SIG-M5 (cell line): ENCODE results near the gene MTM1.

Experiments used
- DNase-seq: peaks from one replicate; lab custom pipeline; 2025; lab: John Stamatoyannopoulos, UW

Gene MTM1

DNA sequence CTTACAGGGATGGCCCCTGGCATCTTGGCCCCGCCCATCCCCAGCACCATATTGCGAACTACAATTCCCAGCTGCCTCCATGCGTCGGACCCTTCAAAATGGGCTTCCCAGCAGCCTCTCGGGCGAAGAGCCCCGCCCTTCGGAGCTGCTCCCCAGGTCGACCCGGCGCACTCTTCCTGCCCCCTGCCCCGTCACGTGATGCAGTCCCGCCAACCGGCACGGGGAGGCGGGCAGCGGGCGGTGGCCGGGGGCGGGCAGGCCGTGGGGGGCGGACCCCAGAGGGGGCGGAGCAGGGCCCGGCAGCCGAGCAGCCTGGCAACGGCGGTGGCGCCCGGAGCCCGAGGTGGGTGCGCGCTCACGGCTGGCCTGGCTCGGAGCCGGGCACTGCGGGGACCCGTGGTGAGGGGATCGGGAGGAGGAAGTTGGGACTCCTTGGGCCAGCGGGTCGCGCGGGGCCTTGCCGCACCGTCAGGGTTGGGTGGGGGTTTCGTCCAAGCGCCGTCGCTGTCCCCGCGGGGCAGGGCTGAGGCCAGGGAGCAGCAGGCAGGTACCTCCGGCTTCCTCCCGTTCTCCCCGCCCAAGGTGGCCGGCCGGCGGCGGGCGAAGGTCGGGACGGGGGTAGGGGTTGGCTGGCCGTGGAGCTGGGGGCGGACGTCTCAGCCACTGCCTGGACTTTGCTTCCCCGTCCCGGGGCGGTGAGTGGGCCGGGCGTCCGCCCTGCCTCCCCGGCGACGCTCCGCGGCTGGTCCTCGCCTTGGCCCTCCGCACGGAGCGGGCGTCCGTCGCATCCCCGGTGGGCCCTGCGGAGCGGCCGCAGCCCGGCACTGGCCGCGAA is at the start of gene MTM1:
Gene MTM1 (plus strand): TSS at position 302 of the 835 bp plus-strand sequence. CDS start 23,994 bp downstream, outside the sequence.
- DNase-seq = peak; percentile 28

DNA sequence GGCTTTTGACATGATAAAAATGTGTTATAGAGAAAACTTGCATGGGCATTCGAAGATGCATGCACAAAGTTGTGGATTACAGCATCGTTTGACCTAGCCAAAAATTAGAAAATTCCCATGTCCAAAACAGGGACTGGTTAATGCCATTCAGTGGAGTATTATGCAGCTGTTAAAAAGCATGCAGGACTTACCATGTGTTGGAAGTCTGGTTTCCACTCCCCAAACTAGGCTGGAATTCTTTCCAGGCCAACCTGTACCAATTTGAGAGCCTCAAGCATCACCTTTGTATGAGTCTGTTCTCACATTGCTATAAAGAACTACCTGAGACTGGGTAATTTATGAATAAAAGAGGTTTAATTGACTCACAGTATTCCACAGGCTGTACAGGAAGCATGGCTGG is 45.9 kb upstream of the MTM1 start:
- no peak for DNase-seq

DNA sequence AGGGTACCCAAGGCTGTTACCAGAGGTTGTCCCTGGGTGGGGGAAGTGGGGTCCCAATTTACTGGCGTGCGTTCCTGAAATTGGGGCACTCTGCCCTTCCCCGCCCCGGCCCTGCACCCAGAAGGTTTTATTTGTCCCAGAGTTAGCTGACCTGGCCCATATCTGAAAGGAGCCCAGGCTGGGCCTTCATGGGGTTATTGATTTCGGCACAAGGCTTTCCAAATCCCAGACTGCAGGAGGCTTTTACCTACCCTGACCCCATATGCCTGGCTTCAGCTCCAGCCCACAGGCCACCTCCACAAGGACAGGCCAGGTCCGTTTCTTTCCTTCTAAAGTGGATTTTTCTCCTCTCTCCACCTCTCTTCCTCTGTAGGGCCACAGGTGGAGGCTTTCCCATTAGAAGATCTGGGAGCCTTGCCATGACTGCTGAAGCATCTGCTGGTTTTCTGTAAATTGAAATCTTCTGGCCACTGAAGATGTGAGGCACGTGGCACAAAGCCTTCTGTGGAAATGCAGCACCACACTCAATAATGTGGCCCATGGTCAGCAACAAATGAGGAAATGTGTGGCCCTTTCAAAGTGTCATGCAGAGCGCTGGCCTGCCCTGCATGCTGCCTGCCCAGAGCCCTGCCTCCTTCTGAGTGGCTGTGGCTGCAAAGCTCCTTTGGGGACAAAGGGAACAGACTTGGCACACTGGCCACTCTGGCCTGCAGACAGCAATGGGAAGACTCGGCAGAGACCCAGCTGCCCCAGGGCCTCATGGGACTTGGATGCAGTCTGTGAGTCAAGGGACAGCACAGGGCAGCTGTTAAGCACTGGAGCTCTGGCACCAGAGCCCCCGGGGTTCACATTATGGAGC is 43.1 kb upstream of the MTM1 start:
- DNase-seq = no peak

DNA sequence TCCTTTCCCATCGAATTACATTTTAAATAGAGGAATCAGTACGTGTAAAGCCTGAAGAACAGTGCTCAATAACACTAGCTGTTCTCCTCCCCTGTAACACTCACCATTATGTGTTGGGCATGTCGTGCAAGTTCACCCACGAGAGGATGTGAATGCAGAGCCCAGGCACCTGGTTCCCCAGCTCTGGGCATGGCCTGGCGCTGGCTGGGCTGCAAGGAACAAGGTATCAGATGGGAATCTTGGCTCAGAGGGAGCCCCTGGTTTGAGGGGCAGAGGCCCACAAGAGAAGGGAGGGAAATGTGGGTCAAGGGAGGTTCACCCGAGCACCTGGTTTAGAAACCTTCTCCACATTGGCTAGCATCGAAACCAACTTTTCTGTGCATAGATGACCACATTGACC is 41.7 kb upstream of the MTM1 start:
- no peak for DNase-seq

DNA sequence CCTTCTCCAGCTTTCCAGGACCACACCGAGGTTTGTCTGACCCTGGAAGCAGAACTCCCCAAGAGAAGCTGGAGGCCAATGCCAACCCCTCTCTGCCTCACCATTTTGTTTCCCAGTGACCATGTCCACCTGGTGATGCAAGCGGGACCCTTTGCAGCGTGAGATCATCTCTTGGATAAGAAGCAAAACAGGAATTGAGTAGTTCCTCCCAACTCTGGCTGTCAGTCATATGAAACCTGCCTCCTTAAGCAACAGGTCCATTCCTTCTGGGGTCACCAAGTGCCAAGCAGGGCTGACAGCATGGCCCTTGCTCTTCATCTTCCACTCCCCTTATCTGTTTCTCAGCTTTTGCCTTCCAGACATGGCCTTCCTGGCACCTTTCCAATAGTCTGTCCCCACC is 41.3 kb upstream of the MTM1 start:
- DNase-seq = no peak

DNA sequence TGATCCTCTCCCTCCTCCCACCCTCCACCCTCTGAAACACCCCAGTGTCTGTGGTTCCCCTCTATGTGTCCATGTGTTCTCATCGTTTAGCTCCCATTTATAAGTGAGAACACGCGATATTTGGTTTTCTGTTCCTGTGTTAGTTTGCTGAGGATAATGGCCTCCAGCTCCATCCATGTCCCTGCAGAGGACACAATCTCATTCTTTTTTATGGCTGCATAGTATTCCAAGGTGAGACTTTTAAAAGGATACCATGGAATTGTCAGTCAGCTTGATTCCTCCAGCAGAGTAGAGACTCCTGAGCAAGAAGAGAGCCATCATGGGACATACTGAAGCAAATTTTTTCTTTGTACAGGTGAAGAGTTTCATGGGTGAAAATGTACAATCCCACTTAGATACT is 38.8 kb upstream of the MTM1 start:
- no peak for DNase-seq

DNA sequence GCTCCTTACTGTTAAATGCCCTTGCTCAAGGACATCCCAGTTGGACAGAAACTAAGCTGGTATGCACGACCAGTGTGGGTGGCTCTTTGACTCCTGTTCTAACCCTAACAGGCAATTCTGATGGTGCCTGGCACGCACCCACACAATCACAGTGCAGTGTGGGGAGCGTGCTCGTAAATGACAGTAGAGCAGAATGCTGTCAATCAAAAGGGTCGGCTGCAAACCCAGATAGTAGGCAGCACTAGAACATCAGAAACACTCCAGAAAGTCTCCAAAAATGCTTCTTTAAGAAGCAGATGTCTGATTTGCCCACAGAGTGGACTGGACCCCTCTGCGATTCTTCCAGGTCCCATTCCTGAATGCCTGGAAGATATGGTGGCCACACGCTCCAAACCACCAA is 37.6 kb upstream of the MTM1 start:
- DNase-seq = no peak

DNA sequence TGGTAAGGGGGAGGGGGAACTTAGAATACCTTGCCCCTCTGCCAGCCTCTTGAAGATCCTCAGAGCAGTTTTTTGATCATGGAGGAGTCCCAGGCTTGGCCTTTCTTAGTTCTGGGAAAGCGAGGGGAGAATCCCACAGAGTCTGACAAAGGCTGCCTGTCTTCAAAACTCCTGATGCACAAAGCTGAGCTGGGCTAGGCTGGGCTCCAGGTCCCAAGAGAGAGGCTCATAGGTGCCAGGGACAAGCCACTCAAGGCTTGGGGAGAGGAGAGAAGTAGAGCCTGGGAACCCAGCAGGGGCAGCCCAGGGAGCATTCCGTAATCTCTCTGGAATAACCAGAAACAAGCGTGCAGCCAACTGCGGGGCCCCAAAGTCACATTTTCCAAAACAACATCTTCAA is 37.0 kb upstream of the MTM1 start:
- DNase-seq = no peak

DNA sequence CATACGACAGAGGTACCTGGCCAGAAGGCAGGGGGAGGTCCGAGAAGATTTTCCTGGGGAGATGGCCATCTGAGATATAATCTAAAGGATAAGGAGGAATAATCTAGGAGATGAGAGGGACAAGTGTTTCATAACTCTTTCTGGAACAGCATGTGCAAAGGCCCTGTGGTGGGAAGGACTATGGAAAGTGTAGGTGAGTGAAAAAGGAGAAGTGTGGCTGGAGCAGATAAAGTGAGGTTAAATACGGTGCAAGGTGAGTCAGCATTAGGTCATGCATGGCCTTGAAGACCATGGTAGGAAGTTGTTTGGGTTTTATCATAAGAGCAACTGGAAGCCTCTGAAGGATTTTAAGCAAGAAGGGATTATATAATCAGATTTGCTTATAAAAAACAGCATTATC is 34.6 kb upstream of the MTM1 start:
- DNase-seq = no peak

DNA sequence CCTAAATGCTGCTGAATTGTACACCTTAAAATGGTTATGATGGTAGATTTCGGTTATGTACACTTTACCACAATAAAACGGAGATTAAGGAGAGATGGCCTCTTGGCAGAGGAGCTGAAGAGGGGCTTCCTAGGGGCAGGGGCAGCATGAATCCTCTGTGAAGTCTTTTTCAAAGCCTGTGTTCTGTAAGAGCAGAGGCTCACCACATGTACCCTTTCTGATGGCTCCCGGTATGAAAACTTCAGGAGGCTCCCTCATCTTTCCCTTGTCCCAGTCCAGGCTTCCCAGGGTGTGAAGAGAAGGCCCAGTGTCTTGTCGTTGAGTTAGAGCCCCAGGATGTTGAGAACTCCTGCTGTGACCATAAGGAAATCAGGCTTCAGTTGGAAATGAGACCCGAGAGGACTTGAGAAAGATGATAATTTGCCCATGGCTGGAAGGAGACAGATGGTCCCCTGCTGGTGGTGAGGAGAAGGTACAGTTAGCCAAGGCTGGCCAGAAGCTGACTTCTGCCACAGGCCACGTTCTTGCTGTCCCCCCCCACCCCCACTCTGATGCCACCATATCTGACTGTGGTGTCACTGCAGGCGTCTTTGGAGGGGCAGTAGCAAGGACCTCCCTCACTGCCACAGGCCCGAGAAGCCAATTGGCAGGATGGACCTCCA is 31.8 kb upstream of the MTM1 start:
- DNase-seq = no peak

DNA sequence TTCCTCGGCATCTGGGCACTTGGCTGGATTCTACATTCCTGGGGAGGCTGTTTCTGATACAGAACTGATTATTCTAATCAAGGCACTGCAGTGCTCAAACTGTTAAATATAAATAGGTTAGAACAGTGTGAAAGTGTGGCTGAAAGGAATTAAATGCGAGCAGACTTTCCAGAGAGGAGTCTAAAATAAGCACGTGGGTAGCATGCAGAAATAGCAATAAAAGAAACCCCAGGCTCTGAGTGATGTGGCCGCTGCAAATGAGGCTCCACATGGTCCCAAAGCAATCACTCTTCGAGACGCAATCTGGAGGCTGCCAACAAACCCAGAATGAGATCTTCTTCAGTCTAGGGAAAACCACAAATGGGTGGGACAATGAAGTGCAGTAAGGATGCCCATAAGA is 30.6 kb upstream of the MTM1 start:
- no peak for DNase-seq

DNA sequence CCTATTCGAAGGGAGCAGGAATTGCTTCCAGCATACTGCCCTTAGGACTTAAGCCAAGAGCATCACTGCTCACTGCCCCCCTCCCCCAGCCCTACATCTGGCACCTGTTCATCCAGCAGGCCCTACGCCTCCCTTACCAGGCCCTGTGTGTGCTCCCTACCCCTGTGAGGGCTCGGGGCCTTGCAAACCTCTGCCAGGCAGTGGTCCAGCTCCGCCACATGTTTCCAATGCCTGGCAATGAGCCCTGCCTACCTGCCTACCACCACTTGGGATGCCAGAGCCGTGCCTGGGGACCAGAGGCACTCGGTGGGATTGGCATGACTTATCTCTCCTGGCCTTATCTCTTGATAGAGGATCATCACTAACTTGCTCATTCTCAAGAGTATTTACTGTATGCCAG is 27.5 kb upstream of the MTM1 start:
- DNase-seq = no peak

DNA sequence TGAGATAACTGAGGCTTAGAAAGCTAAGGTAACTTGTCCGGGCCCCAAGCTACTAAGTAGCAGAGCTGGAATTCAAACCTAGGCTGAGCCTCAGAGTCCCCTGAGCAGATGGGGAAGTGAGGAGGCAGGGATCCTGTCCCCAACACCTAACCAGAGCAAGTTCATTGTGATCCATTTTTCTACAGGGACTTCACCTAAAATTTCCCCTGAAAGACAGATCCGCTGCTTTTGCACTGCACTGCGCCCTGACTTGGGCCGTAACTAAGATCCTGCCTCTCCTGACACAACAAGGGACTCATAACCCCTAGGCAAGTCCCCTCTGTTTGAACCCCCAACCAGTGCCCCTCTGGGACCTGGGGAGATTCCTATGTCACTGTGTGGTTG is 25.6 kb upstream of the MTM1 start:
- no peak for DNase-seq

DNA sequence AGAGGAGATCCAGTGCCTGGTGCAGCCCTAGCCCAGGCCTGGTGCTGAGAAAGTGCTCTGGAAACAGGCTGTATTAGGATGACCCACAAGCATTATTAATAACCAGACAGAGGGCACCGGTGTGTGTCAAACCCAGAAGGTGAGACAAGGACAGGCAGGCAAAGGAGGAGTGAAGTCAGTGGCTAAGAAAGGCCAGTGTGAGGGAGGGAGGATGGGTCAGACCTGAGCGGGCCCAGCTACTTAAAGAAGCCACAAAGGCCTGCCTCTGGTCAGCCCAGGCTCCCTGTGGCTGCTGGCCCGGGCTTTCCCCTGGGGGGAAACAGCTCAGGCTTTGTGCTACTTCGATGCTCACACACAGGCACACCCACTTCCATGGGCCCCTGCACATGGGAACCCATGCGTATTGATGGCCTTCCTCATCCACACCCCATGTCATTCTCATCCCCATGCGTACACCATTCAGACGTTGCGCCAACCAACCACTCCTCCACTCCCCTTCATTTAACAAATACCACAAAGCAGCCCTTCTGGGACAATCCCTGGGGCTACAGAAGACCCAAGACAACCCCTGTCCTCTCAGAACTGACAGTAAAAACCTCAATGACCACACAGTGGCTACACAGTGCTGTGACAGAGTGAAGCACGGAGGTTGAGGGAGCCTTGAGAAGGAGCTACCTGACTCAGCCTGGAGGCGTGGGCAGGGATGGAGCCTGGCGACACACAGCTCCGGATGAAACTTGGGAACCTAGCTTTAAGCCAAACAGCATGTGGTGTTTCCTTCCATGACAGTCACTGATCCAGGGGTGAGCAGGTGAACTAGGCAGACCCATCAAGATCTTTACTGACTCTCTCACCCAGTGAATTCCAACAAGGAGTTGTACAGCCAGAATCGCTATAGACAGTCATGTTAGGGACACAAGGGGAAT is 24.9 kb upstream of the MTM1 start:
- no peak for DNase-seq

DNA sequence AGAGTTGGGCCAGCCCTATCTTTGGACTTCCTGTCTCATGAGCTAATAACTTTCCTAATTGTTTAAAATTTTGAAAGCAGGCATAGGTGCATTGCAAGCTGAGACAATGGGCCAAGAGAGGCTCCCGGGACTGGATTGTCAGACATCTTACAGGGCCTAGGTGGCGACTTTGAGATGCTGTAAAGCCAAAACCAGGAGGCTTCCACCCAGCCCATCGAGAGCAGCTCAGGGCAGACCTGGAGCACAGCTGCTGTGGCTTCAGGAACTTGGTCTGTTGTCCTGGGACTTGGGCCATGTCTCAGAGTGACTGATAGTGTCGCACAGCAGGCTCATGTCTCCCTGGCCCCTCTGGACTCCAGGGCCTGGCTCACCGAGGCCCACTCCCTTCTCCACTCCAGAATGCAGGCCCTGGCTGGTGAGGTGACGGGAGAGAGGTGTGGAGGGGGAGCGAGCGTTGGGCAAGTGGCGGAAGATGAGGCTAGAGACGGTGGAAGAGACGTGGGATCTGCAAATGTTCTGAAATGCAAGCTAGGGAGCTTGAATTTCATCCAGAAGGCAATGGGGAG is 24.1 kb upstream of the MTM1 start:
- DNase-seq = no peak

DNA sequence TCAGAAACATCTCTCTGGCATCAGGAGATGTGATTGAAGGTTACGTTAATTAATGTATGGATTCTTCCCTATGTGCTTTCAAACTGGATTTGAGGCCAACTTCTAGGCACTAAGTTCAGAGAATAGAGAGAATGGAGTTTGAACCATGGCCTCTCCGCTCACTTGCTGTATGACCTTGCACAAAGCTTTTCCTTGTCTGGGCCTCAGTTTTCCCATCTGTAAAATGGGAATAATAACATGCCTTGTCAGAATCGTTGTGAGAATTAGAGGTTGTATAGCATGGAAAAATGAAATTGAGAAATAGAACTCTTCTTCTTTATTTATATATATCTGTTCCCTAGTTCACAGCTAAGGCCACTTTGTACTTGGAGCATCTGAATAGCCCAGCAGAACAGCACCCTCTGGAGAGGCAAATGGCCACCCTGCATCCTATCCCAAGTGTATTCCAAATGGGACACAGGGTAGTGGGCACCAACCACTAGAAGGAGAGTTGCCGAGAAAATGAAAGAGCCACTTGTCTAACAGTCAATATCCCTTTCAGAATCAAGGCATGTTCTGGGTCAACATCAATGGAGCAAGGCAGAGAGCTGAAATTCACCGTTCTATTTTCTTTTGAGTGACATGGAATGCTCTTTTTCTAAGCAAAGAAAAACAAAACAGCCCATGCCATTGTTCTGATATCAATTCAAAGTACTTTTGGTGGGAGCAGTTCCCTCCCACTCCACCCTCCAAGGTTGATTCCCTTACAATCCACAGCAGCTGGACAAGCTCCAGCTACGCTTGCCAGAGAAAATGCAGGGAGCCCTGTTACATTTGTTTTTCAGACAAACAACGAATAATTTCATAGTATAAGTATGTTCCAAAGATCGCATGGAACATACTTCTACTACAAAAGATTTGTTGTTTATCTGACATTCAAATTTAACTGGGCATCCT is 23.3 kb upstream of the MTM1 start:
- no peak for DNase-seq

DNA sequence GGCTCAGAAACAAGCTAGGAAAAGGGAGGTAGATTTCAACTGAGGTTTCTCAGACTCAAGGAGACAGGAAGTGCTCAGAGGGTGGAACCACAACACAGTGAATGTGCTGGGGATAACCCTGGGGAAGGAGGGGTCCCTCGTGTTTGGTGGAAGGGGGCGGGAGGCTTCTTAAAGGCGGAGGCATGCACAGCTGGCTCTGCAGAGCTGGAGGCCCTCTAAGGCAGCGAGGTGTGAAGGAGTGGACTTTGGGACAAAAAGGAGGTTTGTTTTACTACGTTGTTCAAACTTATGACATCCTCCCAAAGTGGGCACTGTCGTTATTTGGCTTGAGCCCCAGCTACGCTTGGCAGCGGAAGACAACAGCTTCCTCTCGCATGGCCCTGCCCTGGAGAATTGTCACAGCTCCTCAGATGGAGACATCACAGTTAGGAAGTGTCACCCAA is 21.7 kb upstream of the MTM1 start:
- no peak for DNase-seq

DNA sequence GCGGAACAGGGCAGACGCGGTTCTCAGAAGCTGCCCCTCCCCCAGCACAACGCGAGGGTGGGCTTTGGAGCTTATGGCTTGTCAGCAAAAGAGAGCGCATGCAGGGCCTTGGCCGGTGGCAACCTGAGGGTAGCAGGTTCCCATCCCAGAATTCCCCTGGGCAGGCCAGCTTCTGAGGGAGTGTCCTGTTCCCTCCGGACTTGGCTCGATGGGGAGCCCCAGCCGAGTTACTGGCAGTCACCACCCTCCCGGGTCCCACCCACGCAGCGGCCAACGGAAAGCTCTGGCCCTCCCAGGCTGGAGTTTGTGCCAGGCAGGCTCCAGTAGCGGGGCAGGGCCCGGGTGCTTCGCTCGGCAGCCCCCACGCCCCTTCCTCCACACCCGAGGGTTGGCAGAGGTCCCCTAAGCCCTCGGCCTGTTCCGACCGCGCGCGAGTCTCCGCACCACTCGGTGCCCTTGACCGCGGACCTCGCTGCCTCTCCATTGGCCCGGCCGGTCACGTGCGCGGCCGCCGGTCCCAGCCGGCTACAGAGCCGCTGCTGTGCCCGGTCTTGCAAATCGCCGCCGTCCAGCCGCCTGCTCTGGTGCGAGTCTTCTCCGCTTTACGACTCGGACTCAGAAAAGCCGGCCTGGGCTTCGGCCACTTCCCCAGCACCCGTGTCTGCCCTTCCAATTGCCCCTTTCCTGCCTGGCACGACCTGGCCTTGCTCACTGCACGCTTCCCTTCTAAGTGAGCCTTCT is 20.9 kb upstream of the MTM1 start:
- DNase-seq = no peak

DNA sequence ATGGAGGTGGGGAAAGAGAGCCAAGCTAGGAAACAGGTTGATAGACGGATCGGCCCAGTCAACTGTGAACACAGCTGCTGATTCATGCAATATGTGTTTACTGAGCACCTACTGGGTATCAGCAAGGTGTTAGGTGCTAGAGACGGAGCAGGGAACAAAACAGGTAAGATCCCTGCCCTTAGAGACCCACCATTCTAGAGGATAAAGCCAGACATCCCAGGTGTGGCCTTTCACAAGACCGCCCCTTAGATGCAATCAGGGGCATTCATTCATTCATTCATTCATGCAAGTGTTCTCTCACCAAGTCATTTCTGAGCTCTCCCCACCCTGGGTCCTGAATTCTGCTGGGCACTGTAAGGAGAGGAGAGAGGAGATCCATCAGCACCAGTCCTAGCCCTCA is 20.2 kb upstream of the MTM1 start:
- DNase-seq = no peak
